GM12891 (cell line): ENCODE results near the gene MBD1.

Source experiments
- POLR2A ChIP-seq: IDR thresholded peaks from 2 replicates; pipeline ENCODE4 v1.6.1; 2011; ENCODE audit warnings: low read depth, low read length, control low read depth
- TAF1 ChIP-seq: IDR thresholded peaks from 2 replicates; pipeline ENCODE4 v1.6.1; 2011; ENCODE audit warnings: low read depth, low read length, control low read depth

DNA sequence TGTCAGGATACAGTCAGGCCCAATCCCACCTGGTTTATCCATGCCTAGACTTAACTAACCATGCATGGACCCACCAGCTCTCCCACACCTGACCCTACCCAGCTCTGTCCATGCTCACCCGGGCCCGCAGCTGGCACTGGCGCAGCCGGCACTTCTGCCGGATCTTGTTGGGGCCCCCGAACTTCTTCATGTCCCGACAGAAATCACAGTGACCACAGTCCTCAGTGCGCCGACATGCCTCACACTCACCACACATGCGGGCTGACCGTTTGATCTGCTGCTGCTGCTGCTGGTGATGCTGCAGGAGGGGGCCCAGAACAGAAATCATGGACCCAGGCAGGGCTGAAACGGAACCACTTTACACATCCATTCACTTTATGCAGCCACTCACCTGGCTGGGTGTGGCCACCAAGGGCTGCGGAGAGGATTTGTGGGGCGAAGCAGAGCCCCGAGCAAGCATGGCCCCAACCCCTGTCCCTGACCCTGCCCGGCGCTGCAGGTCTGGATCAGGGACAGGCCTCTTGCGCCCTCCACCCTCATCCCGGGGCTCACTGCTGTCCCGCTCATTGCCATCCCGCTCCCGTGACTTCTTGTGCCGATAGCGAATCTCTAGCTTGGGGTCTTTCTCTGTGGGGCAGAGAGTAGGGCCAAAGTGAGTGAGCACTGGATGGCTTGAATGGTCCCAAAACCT, 4.5 kb upstream of the MBD1 start:
- TF ChIP-seq TAF1 (no peak), POLR2A (no peak)
